MCF 10A (cell line): ENCODE results near the gene TMEM266. TPM values are rescaled to one million over a fixed set of nuclear protein-coding genes. Genes with fewer than 3 reads are reported as not detected.
A peak's percentile ranks its signal among the peaks of the same experiment; 100 is the strongest.

Experiments
- BruUV-seq: library from RNA; stranded (reverse); fragments of 400-500 nt; replicated peaks from 2 replicates; lab custom pipeline; 2021; lab: Mats Ljungman, UMichigan
- CTCF ChIA-PET: fragments of 300-600 bp; sonication (Branson Sonifier 250); formaldehyde crosslinking; extraction: SDS; loops from one replicate; lab custom pipeline; 2021; ENCODE audit warnings: antibody characterized with exemption, inconsistent platforms; lab: Yijun Ruan, JAX
- POLR2A ChIA-PET: fragments of 300-600, 350-650 bp; sonication (Branson Sonifier 250); formaldehyde crosslinking; extraction: SDS; loops from one replicate; lab custom pipeline; 2020; ENCODE audit warnings: antibody characterized with exemption, inconsistent platforms; lab: Yijun Ruan, JAX
- DNase-seq: peaks from one replicate; pipeline ENCODE4 v3.0.0-alpha.2; 2018; ENCODE audit not compliant: unreplicated experiment
- H3K27ac Mint-ChIP-seq: one replicate; pipeline ENCODE4 v1.8.0; 2022; ENCODE audit warnings: mild to moderate bottlenecking, low read depth, mixed read lengths; ENCODE audit not compliant: unreplicated experiment
- H3K27me3 Mint-ChIP-seq: one replicate; pipeline ENCODE4 v1.8.0; 2022; ENCODE audit warnings: mixed read lengths; ENCODE audit not compliant: insufficient read depth, unreplicated experiment
- H3K36me3 Mint-ChIP-seq: one replicate; pipeline ENCODE4 v1.8.0; 2022; ENCODE audit warnings: mild to moderate bottlenecking, moderate library complexity, mixed read lengths; ENCODE audit not compliant: insufficient read depth, unreplicated experiment
- H3K4me1 Mint-ChIP-seq: one replicate; pipeline ENCODE4 v1.8.0; 2022; ENCODE audit warnings: mixed read lengths; ENCODE audit not compliant: insufficient read depth, unreplicated experiment
- H3K4me3 Mint-ChIP-seq: one replicate; pipeline ENCODE4 v1.8.0; 2022; ENCODE audit warnings: mild to moderate bottlenecking, moderate library complexity, mixed read lengths; ENCODE audit not compliant: unreplicated experiment
- H3K9me3 Mint-ChIP-seq: one replicate; pipeline ENCODE4 v1.8.0; 2022; ENCODE audit warnings: mixed read lengths; ENCODE audit not compliant: unreplicated experiment
- CTCF ChIP-seq: fragments of 200-600 bp; IDR thresholded peaks from one replicate; pipeline ENCODE4 v1.8.0; 2022; ENCODE audit warnings: antibody characterized with exemption, mild to moderate bottlenecking; ENCODE audit not compliant: unreplicated experiment
- intact Hi-C: fragments of 100-400 bp; cut with micrococcal nuclease; formaldehyde crosslinking; loops from 2 replicates; pipeline ENCODE4 v1.14.1; 2022
- total RNA-seq: library from RNA; stranded (reverse); gene quantifications from 2 replicates; pipeline ENCODE4 v1.2.3, GENCODE V29; 2022

TMEM266 gene
- total RNA-seq, 1 experiment from 2014 or later = not detected

GRCh38 chr15:76150513-76150912 is 90.7 kb downstream of the TMEM266 start:
- Mint-ChIP-seq H3K27ac (no peak overlapping the region), H3K9me3 (no peaks in the 10 kb centered on the region), H3K4me1 (peaks cover 10% of the 10 kb centered on the region), H3K36me3 (no peaks in the 10 kb centered on the region), H3K27me3 (peaks cover 4% of the 10 kb centered on the region), H3K4me3 (no peak overlapping the region)
- intact Hi-C loops = no loop called here
- BruUV-seq = no TSS peak
- TF ChIP-seq CTCF = no peak
- DNase-seq = no peak
- POLR2A ChIA-PET = interaction anchor here (0.5 to 2.0 kb wide), 8 partner anchors 11 to 340 kb away, joined by 3 to 13 read pairs (median 5); no protein-coding TSS in a partner anchor
- CTCF ChIA-PET = interaction anchor here (0.5 to 6.3 kb wide), 31 partner anchors 9 to 793 kb away, joined by 3 to 82 read pairs (median 5); partner anchors contain the start of gene ETFA

GRCh38 chr15:76150971-76151598 is 91.3 kb downstream of the TMEM266 start:
- ChIA-PET POLR2A (interaction anchor here (0.5 to 2.0 kb wide), 6 partner anchors 12 to 208 kb away, joined by 3 to 13 read pairs (median 6); no protein-coding TSS in a partner anchor), CTCF (interaction anchor here (0.5 to 6.3 kb wide), 23 partner anchors 8 to 717 kb away, joined by 3 to 82 read pairs (median 4); partner anchors contain the start of gene ETFA)
- H3K4me1 Mint-ChIP-seq = peaks cover 10% of the 10 kb centered on the region
- H3K27ac Mint-ChIP-seq = no peak overlapping the region
- H3K36me3 Mint-ChIP-seq = no peaks in the 10 kb centered on the region
- intact Hi-C loops = no loop called here
- TF ChIP-seq CTCF = peak; percentile 90
- no peak overlapping the region for H3K4me3 Mint-ChIP-seq
- no peaks in the 10 kb centered on the region for H3K27me3 Mint-ChIP-seq
- DNase-seq = peak; percentile 81
- no TSS peak for BruUV-seq
- H3K9me3 Mint-ChIP-seq = no peaks in the 10 kb centered on the region

- BruUV-seq = no TSS peak
- Mint-ChIP-seq H3K4me3 (no peak overlapping the region), H3K9me3 (no peaks in the 10 kb centered on the region), H3K4me1 (peaks cover 10% of the 10 kb centered on the region), H3K27ac (no peak overlapping the region), H3K27me3 (no peaks in the 10 kb centered on the region), H3K36me3 (no peaks in the 10 kb centered on the region)
- ChIA-PET CTCF (interaction anchor here (0.5 to 6.3 kb wide), 11 partner anchors 9 to 714 kb away, joined by 3 to 82 read pairs (median 4); no protein-coding TSS in a partner anchor), POLR2A (interaction anchor here (0.7 to 1.6 kb wide), 2 partner anchors 12 to 158 kb away, joined by 3 to 9 read pairs; no protein-coding TSS in a partner anchor)
- TF ChIP-seq CTCF = no peak
- intact Hi-C loops = no loop called here
- DNase-seq = no peak
Measured at GRCh38 chr15:76151599-76151974, 91.8 kb downstream of the TMEM266 start.

GRCh38 chr15:76152197-76152596 is 92.4 kb downstream of the TMEM266 start:
- peaks cover 10% of the 10 kb centered on the region for H3K4me1 Mint-ChIP-seq
- H3K27me3 Mint-ChIP-seq = no peaks in the 10 kb centered on the region
- H3K9me3 Mint-ChIP-seq = no peaks in the 10 kb centered on the region
- no peak for DNase-seq
- H3K27ac Mint-ChIP-seq = no peak overlapping the region
- no TSS peak for BruUV-seq
- ChIA-PET CTCF (interaction anchor here (0.5 to 6.3 kb wide), 5 partner anchors 13 to 714 kb away, joined by 3 to 82 read pairs (median 4); no protein-coding TSS in a partner anchor), POLR2A (interaction anchor here (0.6 to 1.1 kb wide), 2 partner anchors 9 to 145 kb away, joined by 4 to 6 read pairs; no protein-coding TSS in a partner anchor)
- no peak overlapping the region for H3K4me3 Mint-ChIP-seq
- no peak for TF ChIP-seq CTCF
- H3K36me3 Mint-ChIP-seq = no peaks in the 10 kb centered on the region
- intact Hi-C loops = no loop called here
